ENCODE measurements around the gene CCDC88B.
"Not testable (repeated sequence)": the region's sequence is repeated elsewhere in the genome, so short reads cannot be mapped to it uniquely, and the experiment has no call there.

The CCDC88B gene

DNA sequence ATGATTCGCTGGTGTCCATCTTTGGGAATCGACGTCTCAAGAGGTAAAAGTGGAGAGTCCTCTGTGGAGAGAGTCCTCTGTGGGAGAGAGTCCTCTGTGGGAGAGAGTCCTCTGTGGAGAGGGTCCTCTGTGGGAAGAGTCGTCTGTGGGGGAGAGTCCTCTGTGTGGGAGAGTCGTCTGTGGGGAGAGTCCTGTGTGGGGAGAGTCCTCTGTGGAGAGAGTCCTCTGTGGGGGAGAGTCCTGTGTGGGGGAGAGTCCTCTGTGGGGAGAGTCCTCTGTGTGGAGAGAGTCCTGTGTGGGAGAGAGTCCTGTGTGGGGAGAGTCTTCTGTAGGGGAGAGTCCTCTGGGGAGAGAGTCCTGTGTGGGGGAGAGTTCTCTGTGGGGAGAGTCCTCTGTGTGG, 19.0 kb upstream of the CCDC88B start:
- DNase-seq: no peak

DNA sequence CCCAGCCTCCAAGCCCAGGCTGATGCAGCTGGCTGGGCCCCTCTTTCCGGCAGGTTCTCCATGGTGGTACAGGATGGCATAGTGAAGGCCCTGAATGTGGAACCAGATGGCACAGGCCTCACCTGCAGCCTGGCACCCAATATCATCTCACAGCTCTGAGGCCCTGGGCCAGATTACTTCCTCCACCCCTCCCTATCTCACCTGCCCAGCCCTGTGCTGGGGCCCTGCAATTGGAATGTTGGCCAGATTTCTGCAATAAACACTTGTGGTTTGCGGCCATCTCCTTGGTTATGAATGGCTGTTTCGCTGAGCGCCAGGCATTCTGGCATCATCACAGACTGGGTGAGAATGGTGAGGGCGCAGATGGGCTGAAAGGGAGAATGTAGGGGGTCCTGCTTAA, 18.5 kb upstream of the CCDC88B start:
- no peak for DNase-seq

DNA sequence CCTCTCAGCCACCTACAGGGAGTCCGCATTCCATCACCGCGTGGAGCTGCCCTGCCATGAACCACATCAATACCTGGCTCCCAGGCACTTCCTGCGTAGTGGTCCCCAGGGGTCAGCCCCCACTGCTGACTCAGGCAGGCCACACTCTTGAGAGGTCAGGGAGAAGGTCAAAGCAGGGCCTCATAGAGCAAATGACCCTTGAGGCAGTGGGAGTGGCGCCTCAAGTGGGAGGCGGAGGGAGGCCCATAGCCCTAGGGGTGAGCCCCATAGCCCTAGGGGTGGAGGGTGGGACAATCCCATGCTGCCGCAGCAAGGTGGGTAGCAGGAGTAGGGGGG, 17.1 kb upstream of the CCDC88B start:
- DNase-seq: no peak

DNA sequence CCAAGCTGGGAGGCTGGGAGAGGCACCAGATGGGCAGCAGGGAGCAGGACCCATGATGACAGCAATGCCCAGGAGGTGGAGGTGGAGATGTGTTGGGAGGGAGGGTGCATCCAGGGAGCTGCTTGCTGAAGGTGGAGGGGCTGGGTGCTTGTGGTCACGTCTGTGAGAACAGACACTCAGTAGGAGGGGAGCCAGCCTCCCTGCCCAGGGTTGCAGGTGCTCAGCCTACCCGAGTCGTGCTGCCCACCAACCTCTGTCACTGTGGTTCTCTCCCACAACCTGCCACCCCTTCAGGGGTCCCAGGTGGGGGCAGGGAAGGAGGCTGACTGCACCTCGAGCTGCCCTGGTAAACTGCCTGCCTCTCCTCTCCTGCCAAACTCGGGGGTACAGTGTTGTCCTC, 16.6 kb upstream of the CCDC88B start:
- DNase-seq: no peak

DNA sequence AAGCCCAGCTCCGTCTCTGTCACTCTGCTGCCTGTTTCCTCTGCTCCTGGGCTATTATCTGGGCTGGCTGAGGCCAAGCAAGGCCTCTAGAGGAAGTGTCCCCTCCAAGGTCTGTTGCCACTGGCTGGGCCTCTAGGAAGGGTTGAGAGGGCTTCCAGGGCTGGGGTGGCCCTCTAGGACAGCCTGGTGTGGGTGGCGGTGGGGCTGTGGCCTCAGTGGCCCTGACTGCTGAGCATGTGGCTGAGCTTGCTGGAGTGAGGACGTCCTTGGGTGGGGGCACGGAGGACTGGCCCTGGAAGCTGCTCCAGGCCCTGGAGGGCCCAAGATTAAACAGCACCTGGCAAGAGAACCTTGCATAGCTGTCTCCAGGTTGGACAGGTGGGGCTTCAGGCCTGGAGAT, 16.0 kb upstream of the CCDC88B start:
- not testable (repeated sequence) for DNase-seq

DNA sequence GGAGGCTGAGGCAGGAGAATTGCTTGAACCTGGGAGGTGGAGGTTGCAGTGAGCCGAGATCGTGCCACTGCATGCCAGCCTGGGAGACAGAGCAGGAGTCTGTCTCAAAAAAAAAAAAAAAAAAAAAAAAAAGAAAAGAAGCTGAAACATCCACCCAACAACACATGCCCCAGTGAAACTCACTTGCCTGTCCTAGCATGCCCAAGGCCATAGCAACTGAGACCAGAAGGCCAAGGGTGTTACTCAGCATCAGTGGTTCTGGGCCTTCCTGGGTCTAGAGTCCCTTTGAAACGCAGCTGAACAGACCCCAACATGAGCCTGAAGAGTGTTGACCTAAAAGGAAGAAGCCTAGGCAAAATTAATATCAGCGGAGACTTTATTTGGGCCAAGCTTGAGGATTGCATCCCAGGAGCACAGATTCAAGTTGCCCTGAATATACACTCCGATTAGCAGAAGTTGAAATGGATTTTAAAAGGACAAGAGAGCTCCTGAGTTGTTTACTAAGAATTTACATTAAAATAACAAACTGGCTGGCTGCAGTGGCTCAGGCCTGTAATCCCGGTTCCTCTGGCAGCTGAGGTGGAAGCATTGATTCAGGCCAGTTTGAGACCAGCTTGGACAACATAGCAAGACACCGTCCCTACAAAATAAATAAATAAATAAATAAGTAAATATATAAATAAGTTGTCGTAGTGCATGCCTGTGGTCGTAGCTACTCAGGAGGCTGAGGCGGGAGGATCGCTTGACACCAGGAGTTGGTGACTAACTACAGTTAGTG, 15.1 kb upstream of the CCDC88B start:
- DNase-seq: no peak

GRCh38 chr11:64327375-64327774, 12.6 kb upstream of the CCDC88B start:
- no peak for DNase-seq

DNA sequence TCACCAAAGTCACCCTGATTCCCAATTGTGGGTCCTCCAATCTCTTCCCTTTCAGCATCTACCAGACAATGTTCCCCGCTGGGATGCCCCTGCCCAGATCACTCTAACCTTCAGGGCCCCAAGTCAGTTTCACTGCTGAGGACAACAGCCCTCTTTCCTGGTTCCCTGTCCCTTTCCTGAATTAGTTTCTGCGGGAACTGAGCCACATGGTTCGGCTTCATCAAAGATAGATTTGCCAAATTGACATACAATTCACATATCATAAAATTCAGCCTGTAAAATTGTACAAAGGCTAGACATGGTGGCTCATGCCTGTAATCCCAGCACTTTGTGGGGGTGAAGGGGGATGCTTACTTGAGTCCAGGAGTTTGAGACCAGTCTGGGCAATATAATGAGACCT, 12.0 kb upstream of the CCDC88B start:
- no peak for DNase-seq

DNA sequence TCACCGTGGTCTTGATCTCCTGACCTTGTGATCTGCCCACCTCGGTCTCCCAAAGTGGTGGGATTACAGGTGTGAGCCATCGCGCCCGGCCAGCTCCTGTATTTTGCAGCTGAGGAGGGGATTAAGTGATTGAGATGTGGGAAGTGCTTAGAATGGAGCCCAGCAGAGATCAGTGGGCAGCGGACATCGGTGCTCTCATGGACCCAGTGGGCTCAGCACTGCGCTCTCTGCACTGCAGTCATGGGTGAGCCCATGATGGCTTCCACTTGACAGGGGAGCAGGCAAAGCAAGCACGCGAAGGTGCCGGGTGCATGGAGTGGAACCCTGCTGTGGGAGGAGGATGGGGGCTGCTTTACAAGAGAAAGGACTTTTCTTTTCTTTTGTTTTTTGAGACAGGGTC, 9.1 kb upstream of the CCDC88B start:
- DNase-seq: no peak

GRCh38 chr11:64331569-64332371, 8.2 kb upstream of the CCDC88B start:
- peak; percentile 84 to 85 for DNase-seq

GRCh38 chr11:64333556-64333955, 6.4 kb upstream of the CCDC88B start:
- DNase-seq: no peak

DNA sequence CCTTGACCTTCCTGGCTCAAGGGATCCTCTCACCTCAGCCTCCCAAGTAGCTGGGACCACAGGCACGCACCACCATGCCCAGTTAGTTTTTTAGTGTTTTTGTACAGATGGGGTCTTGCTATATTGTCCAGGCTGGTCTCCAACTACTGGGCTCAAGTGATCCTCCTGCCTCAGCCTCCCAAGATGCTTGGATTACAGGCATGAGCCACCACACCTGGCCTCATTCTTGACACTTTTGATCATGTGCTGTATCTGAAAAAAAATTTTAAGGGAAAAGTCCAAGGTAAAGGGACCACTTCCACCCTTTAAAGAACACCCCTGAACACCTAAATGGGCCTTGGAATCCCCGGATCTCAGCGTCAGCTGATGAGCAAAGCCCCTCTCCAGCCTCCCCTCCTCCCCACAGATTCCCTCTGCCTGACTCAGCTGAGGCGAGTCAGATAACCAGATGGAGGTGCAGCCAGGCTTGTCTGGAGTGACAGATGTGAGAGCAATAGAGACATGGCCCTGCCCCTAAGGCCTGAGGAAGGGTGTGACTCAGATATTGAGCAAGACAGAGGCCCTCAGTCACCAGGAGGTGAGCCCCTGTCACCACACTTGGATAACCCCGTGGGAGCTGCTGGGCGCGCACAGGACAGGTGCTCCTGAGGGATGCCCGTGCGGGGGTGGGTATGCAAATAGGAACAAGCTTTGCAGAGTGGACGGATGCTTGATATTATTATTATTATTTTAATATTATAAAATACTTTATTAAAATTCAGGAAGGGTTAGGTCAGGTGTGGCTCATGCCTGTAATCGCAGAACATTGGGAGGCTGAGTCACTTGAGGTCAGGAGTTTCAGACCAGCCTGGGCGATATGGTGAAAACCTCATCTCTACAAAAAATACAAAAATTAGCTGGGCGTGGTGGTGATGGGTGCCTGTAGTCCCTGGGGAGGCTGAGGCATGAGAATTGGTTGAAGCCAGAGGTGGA, 5.0 kb upstream of the CCDC88B start:
- DNase-seq: peak; percentile 64 to 76

- no peak for DNase-seq
These were observed 2.3 kb upstream of the CCDC88B start for GRCh38 chr11:64337538-64338249.

DNA sequence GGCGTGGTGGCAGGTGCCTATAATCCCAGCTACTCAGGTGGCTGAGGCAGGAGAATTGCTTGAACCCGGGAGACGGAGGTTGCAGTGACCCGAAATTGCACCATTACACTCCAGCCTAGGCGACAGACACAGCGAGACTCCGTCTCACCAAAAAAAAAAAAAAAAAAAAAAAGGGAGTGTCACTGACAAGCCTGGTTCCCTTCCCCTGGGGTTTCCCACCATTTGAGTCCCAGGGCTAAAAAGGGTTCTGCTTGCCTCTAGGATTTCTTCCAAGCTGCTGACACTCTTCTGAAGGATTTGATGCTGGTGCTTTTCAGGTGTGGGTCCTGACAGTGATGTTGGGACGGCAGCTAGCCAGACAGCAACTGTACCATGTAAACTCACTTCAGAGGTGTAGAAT, 1.3 kb upstream of the CCDC88B start:
- no peak for DNase-seq

DNA sequence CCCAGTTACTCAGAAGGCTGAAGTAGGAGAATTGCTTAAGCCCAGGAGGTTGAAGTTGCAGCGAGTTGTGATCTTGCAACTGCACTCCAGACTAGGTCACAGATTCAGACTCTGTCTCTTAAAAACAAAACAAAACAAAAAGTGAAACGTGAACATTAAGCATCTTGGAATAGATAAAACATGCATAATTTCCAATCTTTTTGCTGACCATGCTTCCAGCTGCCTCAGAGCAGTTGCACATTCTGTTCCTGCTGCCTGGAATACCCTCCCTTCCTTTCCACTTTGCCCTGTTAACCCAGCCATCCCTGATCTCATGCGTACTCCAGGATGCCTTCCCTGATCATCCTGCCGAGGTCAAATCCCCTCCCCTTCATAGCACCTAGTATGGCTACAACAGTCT, 718 bp upstream of the CCDC88B start:
- no peak for DNase-seq

GRCh38 chr11:64340671-64341335, 799 bp downstream of the CCDC88B start:
- peak in 1 of 2 donors; percentile 43 for DNase-seq

DNA sequence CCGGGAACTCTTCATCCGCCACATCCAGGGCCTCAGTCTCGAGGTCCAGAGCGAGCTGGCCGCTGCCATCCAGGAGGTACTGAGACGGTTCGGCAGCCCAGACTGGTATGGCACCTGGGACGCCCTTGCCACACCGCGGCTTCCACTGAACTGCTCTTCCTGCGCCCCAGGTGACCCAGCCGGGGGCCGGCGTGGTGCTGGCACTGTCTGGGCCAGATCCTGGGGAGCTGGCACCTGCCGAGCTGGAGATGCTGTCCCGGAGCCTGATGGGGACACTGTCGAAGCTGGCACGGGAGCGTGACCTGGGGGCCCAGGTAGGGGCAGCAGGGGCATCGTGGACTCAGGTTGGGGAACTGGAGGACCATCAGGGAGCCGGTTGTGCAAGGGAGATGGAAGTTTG, 1.4 kb downstream of the CCDC88B start:
- DNase-seq: no peak

DNA sequence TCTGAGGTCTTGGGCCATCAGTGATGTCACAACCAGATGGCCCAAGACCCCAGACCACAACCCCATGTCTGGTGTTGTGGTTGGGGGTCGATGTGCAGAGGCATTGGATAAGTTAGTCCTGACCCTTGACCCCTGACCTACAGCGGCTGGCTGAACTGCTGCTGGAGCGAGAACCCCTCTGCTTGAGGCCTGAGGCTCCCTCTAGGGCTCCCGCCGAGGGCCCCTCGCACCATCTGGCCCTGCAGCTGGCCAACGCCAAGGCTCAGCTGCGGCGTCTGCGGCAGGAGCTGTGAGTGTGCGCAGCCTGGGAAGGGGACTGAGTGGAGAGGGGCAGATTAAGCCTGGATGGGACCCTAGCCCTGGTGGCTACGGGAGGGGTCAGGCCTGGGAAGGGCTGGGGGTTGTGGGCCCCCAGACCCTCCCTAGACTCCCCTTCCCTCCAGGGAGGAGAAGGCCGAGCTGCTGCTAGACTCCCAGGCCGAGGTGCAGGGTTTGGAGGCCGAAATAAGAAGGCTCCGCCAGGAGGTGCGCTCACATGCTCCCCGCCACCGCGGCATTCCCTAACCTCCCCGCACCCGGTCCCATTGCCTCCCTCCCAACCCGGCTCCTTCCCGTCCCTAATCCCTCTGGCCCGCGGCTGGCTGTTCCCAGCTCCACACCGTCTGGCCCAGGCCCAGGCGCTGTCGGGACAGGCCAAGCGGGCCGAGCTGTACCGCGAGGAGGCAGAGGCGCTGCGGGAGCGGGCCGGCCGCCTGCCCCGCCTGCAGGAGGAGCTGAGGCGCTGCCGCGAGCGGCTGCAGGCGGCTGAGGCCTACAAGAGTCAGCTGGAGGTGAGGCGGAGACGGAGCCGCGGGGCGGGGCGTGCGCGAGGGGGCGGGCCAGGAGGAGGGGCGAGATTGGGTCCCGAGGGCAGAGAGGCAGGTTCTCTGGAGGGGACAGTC, 2.1 kb downstream of the CCDC88B start:
- DNase-seq: peak; percentile 83 to 91

DNA sequence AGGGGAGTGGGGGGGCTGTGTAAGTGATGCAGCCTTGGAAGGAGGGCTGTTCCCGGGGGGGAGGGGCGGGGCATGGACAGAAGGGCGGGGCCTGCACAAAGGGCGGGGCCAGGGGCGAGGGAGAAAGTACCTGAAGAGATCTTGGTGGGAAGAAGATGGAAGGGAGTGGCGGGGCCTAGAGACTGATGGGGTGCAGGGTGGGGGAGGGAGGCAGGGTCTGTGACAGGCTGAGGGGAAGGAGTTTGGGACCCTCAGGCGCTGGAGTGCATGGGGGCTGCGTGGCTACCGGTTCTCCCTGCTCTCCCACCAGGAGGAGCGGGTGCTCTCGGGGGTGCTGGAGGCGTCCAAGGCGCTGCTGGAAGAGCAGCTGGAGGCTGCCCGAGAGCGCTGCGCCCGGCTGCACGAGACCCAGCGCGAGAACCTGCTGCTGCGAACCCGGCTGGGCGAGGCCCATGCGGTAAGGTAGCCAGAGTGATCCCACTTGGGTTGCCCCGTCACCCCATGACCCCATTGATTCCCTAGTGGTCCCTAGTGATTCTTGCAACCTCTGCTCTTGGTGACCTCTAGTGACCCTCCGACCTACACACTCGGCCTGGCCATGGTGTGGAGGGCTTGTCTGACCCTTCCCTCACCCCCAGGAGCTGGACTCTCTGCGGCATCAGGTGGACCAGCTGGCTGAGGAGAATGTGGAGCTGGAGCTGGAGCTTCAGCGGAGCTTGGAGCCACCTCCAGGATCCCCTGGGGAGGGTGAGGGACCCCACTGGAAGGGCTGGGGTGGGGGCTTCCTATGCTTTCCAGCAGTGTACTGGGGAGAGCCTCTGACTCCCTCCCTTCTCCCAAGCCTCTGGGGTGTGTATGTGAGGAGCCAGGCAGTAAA, 3.1 kb downstream of the CCDC88B start:
- DNase-seq: no peak

Measured in inflammatory macrophage treated with lipopolysaccharide for 1 hour (primary cell).